K562 (cell line): ENCODE data around the gene ELP1. TPM values are rescaled to one million over a fixed set of nuclear protein-coding genes. Genes with fewer than 3 reads are reported as not detected.

ENCODE experiments used
- ATAC-seq: fragments of 200-7000 bp; cut with Tn5 transposase; 3 replicates; pipeline ENCODE4 v1.9.1; 2020; ENCODE audit warnings: moderate library complexity
- BruUV-seq: library from RNA; stranded (reverse); fragments of 400-500 nt; replicated peaks from 2 replicates; lab custom pipeline; 2021; lab: Mats Ljungman, UMichigan
- CTCF ChIA-PET: fragments of 300-600 bp; formaldehyde crosslinking; extraction: SDS; loops from one replicate; lab custom pipeline; 2021; ENCODE audit warnings: low intra/inter-chr PET ratio; lab: Yijun Ruan, JAX
- POLR2A ChIA-PET: fragments of 300-600, 350-650 bp; sonication (Branson Sonifier 250); formaldehyde crosslinking; extraction: SDS; loops from one replicate; lab custom pipeline; 2021; ENCODE audit warnings: antibody characterized with exemption, inconsistent platforms; lab: Yijun Ruan, JAX
- DNase-seq, 4 experiments: peaks; one replicate each; pipeline versions ENCODE4 v3.0.0 to v3.0.0-alpha.2; 2011 to 2018; ENCODE audit warnings: low spot score in 3 of 4, mixed read lengths in 3 of 4; ENCODE audit errors: extremely low read depth in 1 of 4
- FAIRE-seq: peaks from 2 replicates; lab custom pipeline; 2011; peaks lifted over from hg19 to GRCh38; lab: Jason Lieb, UNC
- H2AFZ ChIP-seq: 2 replicates; pipeline ENCODE4 v1.6.0; 2011; ENCODE audit warnings: low read depth, low read length, control low read depth, inconsistent platforms
- H3K27ac ChIP-seq: fragments of 200-600 bp; 3 replicates; pipeline ENCODE4 v1.8.0; 2011; ENCODE audit warnings: low read depth, mild to moderate bottlenecking, control low read depth, inconsistent platforms, low read length, moderate library complexity, mixed read lengths; ENCODE audit errors: extremely low read depth
- H3K27me3 ChIP-seq, 2 experiments: fragments of 300-600 bp in 1 of 2; 2 replicates in 1 of 2; 3 replicates in 1 of 2; pipeline versions ENCODE4 v1.6.0 to v1.8.0; 2011; ENCODE audit warnings: inconsistent platforms in 2 of 2, low read length in 2 of 2, mild to moderate bottlenecking in 1 of 2, mixed read lengths in 1 of 2, moderate library complexity in 1 of 2; ENCODE audit not compliant: control insufficient read depth in 2 of 2, insufficient read depth in 2 of 2
- H3K36me3 ChIP-seq: fragments of 300-600 bp; 3 replicates; pipeline ENCODE4 v1.8.0; 2011; ENCODE audit warnings: mild to moderate bottlenecking, low read length, inconsistent platforms; ENCODE audit not compliant: control insufficient read depth, insufficient read depth
- H3K4me1 ChIP-seq, 2 experiments: fragments of 200-600 bp in 1 of 2; replicated peaks in 1 of 2; 2 replicates in 1 of 2; 3 replicates in 1 of 2; pipeline versions ENCODE4 v1.5.1 to v1.8.0; 2011; ENCODE audit warnings: inconsistent platforms in 2 of 2, low read length in 2 of 2, mild to moderate bottlenecking in 1 of 2, mixed read lengths in 1 of 2, moderate library complexity in 1 of 2; ENCODE audit not compliant: control insufficient read depth in 2 of 2, insufficient read depth in 2 of 2
- H3K4me2 ChIP-seq: 2 replicates; pipeline ENCODE4 v1.6.1; 2011; ENCODE audit warnings: low read length, control low read depth, inconsistent platforms, mixed read lengths; ENCODE audit not compliant: insufficient read depth
- H3K4me3 ChIP-seq: fragments of 200-600 bp; sonication (generic), shearing (Covaris generic); 2 replicates; pipeline ENCODE4 v1.5.1; 2016; ENCODE audit warnings: control low read depth, inconsistent platforms
- H3K79me2 ChIP-seq: fragments of 200-600 bp; 3 replicates; pipeline ENCODE4 v1.8.0; 2011; ENCODE audit warnings: low read length, inconsistent platforms; ENCODE audit not compliant: control insufficient read depth, insufficient read depth
- H3K9ac ChIP-seq, 2 experiments: 2 replicates each; pipeline versions ENCODE4 v1.6.0 to v1.6.1; 2011; ENCODE audit warnings: low read depth in 2 of 2, low read length in 2 of 2, control low read depth in 1 of 2, inconsistent platforms in 1 of 2, mild to moderate bottlenecking in 1 of 2, mixed read lengths in 1 of 2; ENCODE audit not compliant: insufficient read depth in 1 of 2
- H3K9me1 ChIP-seq: one replicate; pipeline ENCODE4 v1.6.0; 2011; ENCODE audit warnings: inconsistent platforms, mild to moderate bottlenecking, low read length, moderate library complexity; ENCODE audit not compliant: control insufficient read depth, insufficient read depth
- H3K9me3 ChIP-seq: replicated peaks from 2 replicates; pipeline ENCODE4 v1.5.1; 2011; ENCODE audit warnings: low read depth, low read length, inconsistent platforms; ENCODE audit not compliant: control insufficient read depth, insufficient read depth
- H4K20me1 ChIP-seq: replicated peaks from 2 replicates; pipeline ENCODE4 v1.6.1; 2011; ENCODE audit warnings: low read length, inconsistent platforms, mixed read lengths; ENCODE audit not compliant: control insufficient read depth, insufficient read depth
- NFYB ChIP-seq: IDR thresholded peaks from 2 replicates; pipeline ENCODE4 v1.6.1; 2011; ENCODE audit warnings: mild to moderate bottlenecking, moderate library complexity; ENCODE audit not compliant: insufficient read length; ENCODE audit errors: extremely low read depth
- NR2F6 ChIP-seq: fragments of 450-650 bp; formaldehyde crosslinking; IDR thresholded peaks from 2 replicates; pipeline ENCODE4 v1.4.0; 2020; ENCODE audit warnings: mild to moderate bottlenecking
- ZKSCAN3 ChIP-seq: fragments of 250-450 bp; sonication (Bioruptor Pico); IDR thresholded peaks from 2 replicates; pipeline ENCODE4 v1.4.0; 2020
- ZNF12 ChIP-seq: sonication (generic); formaldehyde crosslinking; IDR thresholded peaks from 2 replicates; pipeline ENCODE4 v1.4.0; 2020; ENCODE audit warnings: mild to moderate bottlenecking, missing genetic modification reagents
- WGBS: fragments of 100-300 bp; shearing (Covaris generic); methylation state at CpG from one replicate; pipeline ENCODE4 v1.1.6; 2016; ENCODE audit warnings: low coverage, mixed read lengths; ENCODE audit not compliant: insufficient coverage; ENCODE audit errors: missing lambda C conversion rate; 5-methylcytosine and 5-hydroxymethylcytosine counted together
- in situ Hi-C: fragments of 300-500 bp; cut with MboI; formaldehyde crosslinking; loops from 4 replicates; pipeline ENCODE4 v1.15.0; 2018; ENCODE audit warnings: inconsistent platforms, mixed read lengths
- intact Hi-C: fragments of 100-400 bp; cut with micrococcal nuclease; formaldehyde crosslinking; loops from 2 replicates; pipeline ENCODE4 v1.14.2; 2022
- polyA plus RNA-seq, 8 experiments: library from polyadenylated mRNA; depleted of rRNA in 4 of 8; stranded (reverse) in 5 of 8; unstranded in 3 of 8; fragments of >200 nt; fragmentation: Nextera tagmentation in 2 of 8; fragmentation: Illumina TruSeq in 1 of 8; extraction: Ambion mirVana in 2 of 8; extraction: Trizol in 1 of 8; gene quantifications; 2 replicates each; pipeline versions ENCODE4 v1.2.1 to v1.2.3, GENCODE V29; 2011 to 2014; ENCODE audit warnings: inconsistent platforms in 1 of 8, missing spikeins in 1 of 8
- total RNA-seq, 7 experiments: library from RNA; depleted of rRNA in 6 of 7; stranded (reverse); fragments of >200 nt in 6 of 7; fragmentation: Illumina TruSeq in 2 of 7; extraction: Trizol in 2 of 7; gene quantifications; 2 replicates each; pipeline versions ENCODE4 v1.2.1 to v1.2.3, GENCODE V29; 2011 to 2021; ENCODE audit warnings: low replicate concordance in 1 of 7
- TF ChIP-seq, protein P1 (sequence below), 2 experiments: fragments of 450-650 bp in 1 of 2; sonication (generic) in 1 of 2; formaldehyde crosslinking in 1 of 2; IDR thresholded peaks in 1 of 2; conservative IDR thresholded peaks in 1 of 2; 2 replicates each; pipeline versions ENCODE4 v1.6.1 to v1.8.1; 2016 to 2023; ENCODE audit warnings: mild to moderate bottlenecking in 2 of 2, moderate library complexity in 2 of 2, inconsistent platforms in 1 of 2, missing genetic modification reagents in 1 of 2
- TF ChIP-seq, protein P2 (sequence below), 2 experiments: fragments of 450-650 bp; formaldehyde crosslinking in 1 of 2; IDR thresholded peaks; 2 replicates each; pipeline versions ENCODE4 v1.4.0 to v1.6.1; 2014 to 2020; ENCODE audit warnings: mild to moderate bottlenecking in 2 of 2, borderline replicate concordance in 1 of 2, low read depth in 1 of 2
- TF ChIP-seq, protein P3 (sequence below), 2 experiments: fragments of 450-650 bp; conservative IDR thresholded peaks; 2 replicates each; pipeline ENCODE4 v1.6.1; 2017; ENCODE audit warnings: mild to moderate bottlenecking in 2 of 2, moderate library complexity in 2 of 2

ELP1 gene
- total and polyA plus RNA-seq, 9 of the 15 experiments (the other 6 are each of a cell fraction or from before 2014, with no cell fraction given), result 17.0 to 48.6 (median 39.7) TPM

DNA sequence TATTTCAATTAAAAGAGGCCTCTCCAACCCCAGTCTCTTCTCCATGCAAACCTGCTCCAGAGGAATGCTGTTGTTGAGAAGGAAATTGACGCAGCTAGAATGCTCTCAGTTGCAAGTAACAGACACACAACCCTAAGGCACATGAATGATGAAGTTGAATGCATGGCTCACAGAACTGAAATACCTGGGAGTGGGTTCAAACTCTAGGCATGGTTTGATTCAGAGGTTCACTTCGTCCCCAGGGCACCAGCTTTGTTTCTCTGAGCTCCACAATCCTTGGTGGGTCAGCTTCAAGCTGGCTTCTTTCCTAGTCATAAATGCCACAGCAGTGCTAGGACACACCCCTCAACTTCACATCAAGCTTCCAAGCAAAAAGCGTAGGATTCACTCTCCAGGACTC is 82.8 kb downstream of the ELP1 start (continued):
- TF ChIP-seq, protein P1, sequence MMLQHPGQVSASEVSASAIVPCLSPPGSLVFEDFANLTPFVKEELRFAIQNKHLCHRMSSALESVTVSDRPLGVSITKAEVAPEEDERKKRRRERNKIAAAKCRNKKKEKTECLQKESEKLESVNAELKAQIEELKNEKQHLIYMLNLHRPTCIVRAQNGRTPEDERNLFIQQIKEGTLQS (IDR thresholded peaks at IDR 0.05), result no peak
- TF ChIP-seq, protein P1 (CRISPR knock-in tag; conservative IDR thresholded peaks at IDR 0.05), result no peak
- TF ChIP-seq NFYB, result no peak
- no peak for TF ChIP-seq ZNF12 (CRISPR knock-in tag)
- no peak for TF ChIP-seq NR2F6 (CRISPR knock-in tag)

DNA sequence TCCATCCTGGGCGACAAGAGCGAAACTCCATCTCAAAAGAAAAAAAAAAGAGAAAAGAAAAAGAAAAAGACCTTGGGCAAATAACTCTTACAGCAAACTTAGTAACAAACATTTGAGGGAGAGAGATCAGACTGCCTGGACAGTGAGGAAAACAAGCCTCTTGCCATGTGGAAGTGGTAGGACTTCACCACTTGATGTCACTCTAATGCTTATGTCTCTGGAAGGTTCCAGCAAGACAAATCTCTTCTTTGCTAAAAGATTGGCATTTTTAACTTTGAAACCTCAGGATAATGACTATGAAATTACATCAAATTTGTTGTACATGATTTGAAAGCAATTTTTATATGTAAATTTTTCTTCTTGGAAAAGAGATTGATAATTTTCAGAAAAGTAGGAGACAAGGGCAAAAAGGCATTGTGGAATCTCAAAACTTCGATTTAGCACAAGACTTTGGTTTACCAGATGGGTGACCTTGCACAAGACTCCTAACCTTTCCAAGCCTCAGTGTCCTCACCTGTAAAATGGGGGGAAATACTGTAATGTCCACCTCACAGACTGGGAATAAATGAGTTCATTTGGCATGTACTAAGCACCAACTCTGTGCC is 83.5 kb downstream of the ELP1 start:
- FAIRE-seq, result peak; percentile 55
- Histone ChIP-seq H3K4me3 (no peak overlapping the region), H3K9me3 (no peaks in the 10 kb centered on the region), H3K27me3 (peaks cover 22 to 30% of the 10 kb centered on the region in 2 experiments), H3K79me2 (no peaks in the 10 kb centered on the region), H4K20me1 (no peaks in the 10 kb centered on the region; the same call in 1 of the 2 replicates), H2AFZ (no peak overlapping the region), H3K9ac (no peak overlapping the region), H3K9me1 (no peaks in the 10 kb centered on the region), H3K27ac (no peak overlapping the region), H3K4me1 (peaks cover 0 to 9% of the 10 kb centered on the region in 2 experiments; a peak in 1 of 5 replicates), H3K4me2 (no peak overlapping the region), H3K36me3 (no peaks in the 10 kb centered on the region)
- peak in 2 of 4 experiments; percentile 23 to 30 for DNase-seq
- intact Hi-C loops (loop anchor here (2.0 to 10.0 kb wide), 2 partner anchors 374 to 470 kb away; partner anchors contain the start of gene EPB41L4B), in situ Hi-C loops (no loop called here)
- BruUV-seq, result no TSS peak
- ATAC-seq, result peak; percentile 70
- POLR2A ChIA-PET, result no interaction called here
- 6% methylated on average over 3 of the region's 3 CpGs for WGBS
- CTCF ChIA-PET, result interaction anchor here (0.6 to 1.1 kb wide), 2 partner anchors 103 to 471 kb away, joined by 3 read pairs; partner anchors contain the start of gene EPB41L4B
- no peak for TF ChIP-seq NR2F6 (CRISPR knock-in tag)
- TF ChIP-seq, protein P2, sequence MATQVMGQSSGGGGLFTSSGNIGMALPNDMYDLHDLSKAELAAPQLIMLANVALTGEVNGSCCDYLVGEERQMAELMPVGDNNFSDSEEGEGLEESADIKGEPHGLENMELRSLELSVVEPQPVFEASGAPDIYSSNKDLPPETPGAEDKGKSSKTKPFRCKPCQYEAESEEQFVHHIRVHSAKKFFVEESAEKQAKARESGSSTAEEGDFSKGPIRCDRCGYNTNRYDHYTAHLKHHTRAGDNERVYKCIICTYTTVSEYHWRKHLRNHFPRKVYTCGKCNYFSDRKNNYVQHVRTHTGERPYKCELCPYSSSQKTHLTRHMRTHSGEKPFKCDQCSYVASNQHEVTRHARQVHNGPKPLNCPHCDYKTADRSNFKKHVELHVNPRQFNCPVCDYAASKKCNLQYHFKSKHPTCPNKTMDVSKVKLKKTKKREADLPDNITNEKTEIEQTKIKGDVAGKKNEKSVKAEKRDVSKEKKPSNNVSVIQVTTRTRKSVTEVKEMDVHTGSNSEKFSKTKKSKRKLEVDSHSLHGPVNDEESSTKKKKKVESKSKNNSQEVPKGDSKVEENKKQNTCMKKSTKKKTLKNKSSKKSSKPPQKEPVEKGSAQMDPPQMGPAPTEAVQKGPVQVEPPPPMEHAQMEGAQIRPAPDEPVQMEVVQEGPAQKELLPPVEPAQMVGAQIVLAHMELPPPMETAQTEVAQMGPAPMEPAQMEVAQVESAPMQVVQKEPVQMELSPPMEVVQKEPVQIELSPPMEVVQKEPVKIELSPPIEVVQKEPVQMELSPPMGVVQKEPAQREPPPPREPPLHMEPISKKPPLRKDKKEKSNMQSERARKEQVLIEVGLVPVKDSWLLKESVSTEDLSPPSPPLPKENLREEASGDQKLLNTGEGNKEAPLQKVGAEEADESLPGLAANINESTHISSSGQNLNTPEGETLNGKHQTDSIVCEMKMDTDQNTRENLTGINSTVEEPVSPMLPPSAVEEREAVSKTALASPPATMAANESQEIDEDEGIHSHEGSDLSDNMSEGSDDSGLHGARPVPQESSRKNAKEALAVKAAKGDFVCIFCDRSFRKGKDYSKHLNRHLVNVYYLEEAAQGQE (IDR thresholded peaks at IDR 0.05; ENCODE audit: borderline replicate concordance), result peak; percentile 39; the same call in 1 of the 2 replicates
- TF ChIP-seq, protein P2 (CRISPR knock-in tag; IDR thresholded peaks at IDR 0.05; ENCODE audit: low read depth), result no peak
- no peak for TF ChIP-seq ZKSCAN3
- TF ChIP-seq, protein P3, sequence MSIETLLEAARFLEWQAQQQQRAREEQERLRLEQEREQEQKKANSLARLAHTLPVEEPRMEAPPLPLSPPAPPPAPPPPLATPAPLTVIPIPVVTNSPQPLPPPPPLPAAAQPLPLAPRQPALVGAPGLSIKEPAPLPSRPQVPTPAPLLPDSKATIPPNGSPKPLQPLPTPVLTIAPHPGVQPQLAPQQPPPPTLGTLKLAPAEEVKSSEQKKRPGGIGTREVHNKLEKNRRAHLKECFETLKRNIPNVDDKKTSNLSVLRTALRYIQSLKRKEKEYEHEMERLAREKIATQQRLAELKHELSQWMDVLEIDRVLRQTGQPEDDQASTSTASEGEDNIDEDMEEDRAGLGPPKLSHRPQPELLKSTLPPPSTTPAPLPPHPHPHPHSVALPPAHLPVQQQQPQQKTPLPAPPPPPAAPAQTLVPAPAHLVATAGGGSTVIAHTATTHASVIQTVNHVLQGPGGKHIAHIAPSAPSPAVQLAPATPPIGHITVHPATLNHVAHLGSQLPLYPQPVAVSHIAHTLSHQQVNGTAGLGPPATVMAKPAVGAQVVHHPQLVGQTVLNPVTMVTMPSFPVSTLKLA (conservative IDR thresholded peaks at IDR 0.05), result no peak
